Keratinocyte (primary cell): ENCODE measurements around the gene DVL1. TPM values are rescaled to one million over a fixed set of nuclear protein-coding genes. Genes with fewer than 3 reads are reported as not detected.
A peak's percentile ranks its signal among the peaks of the same experiment; 100 is the strongest.

Experiments used
- DNase-seq: peaks from one replicate; pipeline ENCODE4 v3.0.0-alpha.2; 2011; ENCODE audit warnings: low read depth, missing footprints, low spot score
- FAIRE-seq: peaks from 2 replicates; lab custom pipeline; 2011; peaks lifted over from hg19 to GRCh38; lab: Jason Lieb, UNC
- H2AFZ ChIP-seq: 2 replicates; pipeline ENCODE4 v1.6.0; 2012; ENCODE audit warnings: low read length, control low read depth, inconsistent platforms; ENCODE audit not compliant: control insufficient read depth
- H3K27ac ChIP-seq: 2 replicates; pipeline ENCODE4 v1.5.1; 2011; ENCODE audit warnings: low read length; ENCODE audit not compliant: control insufficient read depth, insufficient read depth
- H3K27me3 ChIP-seq: 3 replicates; pipeline ENCODE4 v1.6.0; 2011; ENCODE audit warnings: low read length; ENCODE audit not compliant: control insufficient read depth, insufficient read depth; ENCODE audit errors: extremely low read depth
- H3K36me3 ChIP-seq, 2 experiments: 2 replicates in 1 of 2; 3 replicates in 1 of 2; pipeline ENCODE4 v1.5.1; 2011; ENCODE audit warnings: low read length in 2 of 2, mild to moderate bottlenecking in 1 of 2; ENCODE audit not compliant: control insufficient read depth in 2 of 2, insufficient read depth in 2 of 2; ENCODE audit errors: extremely low read depth in 1 of 2
- H3K4me1 ChIP-seq: 3 replicates; pipeline ENCODE4 v1.5.1; 2011; ENCODE audit warnings: low read length; ENCODE audit not compliant: control insufficient read depth, insufficient read depth; ENCODE audit errors: extremely low read depth
- H3K4me2 ChIP-seq: 3 replicates; pipeline ENCODE4 v1.6.0; 2011; ENCODE audit warnings: low read depth, low read length; ENCODE audit not compliant: control insufficient read depth, insufficient read depth; ENCODE audit errors: extremely low read depth
- H3K4me3 ChIP-seq, 3 experiments: fragments of 200-600 bp in 1 of 3; sonication (generic) in 1 of 3; 2 replicates in 2 of 3; 3 replicates in 1 of 3; pipeline ENCODE4 v1.5.1; 2011 to 2016; ENCODE audit warnings: low read length in 3 of 3, mild to moderate bottlenecking in 3 of 3, control low read depth in 2 of 3, inconsistent platforms in 1 of 3, low read depth in 1 of 3, mixed read lengths in 1 of 3, mixed run types in 1 of 3, moderate library complexity in 1 of 3; ENCODE audit not compliant: control insufficient read depth in 2 of 3, insufficient read depth in 2 of 3; ENCODE audit errors: extremely low read depth in 1 of 3
- H3K79me2 ChIP-seq: 2 replicates; pipeline ENCODE4 v1.6.0; 2012; ENCODE audit warnings: low read length; ENCODE audit not compliant: control insufficient read depth, insufficient read depth
- H3K9ac ChIP-seq: 3 replicates; pipeline ENCODE4 v1.6.0; 2011; ENCODE audit warnings: low read length; ENCODE audit not compliant: control insufficient read depth, insufficient read depth; ENCODE audit errors: extremely low read depth
- H3K9me1 ChIP-seq: 3 replicates; pipeline ENCODE4 v1.6.0; 2011; ENCODE audit warnings: low read length; ENCODE audit not compliant: control insufficient read depth, insufficient read depth; ENCODE audit errors: extremely low read depth
- H3K9me3 ChIP-seq: 2 replicates; pipeline ENCODE4 v1.5.1; 2012; ENCODE audit warnings: low read depth, low read length; ENCODE audit not compliant: control insufficient read depth
- H4K20me1 ChIP-seq: 3 replicates; pipeline ENCODE4 v1.6.0; 2011; ENCODE audit warnings: low read length; ENCODE audit not compliant: control insufficient read depth, insufficient read depth; ENCODE audit errors: extremely low read depth
- EZH2 ChIP-seq: IDR thresholded peaks from one replicate; pipeline ENCODE4 v1.6.1; 2012; ENCODE audit warnings: inconsistent platforms, mild to moderate bottlenecking, low read length, moderate library complexity
- dilution Hi-C: fragments of 300-500 bp; cut with MboI; formaldehyde crosslinking; loops from one replicate; pipeline ENCODE4 v1.7.0; 2020; ENCODE audit warnings: low sequenced_read_pairs; ENCODE audit not compliant: extremely low pct_ligation_motif_present
- polyA plus RNA-seq, 5 experiments: library from polyadenylated mRNA; depleted of rRNA in 3 of 5; stranded (reverse) in 3 of 5; stranded (forward) in 1 of 5; unstranded in 1 of 5; fragments of >200 nt; gene quantifications; 1 replicate in 1 of 5; 2 replicates in 3 of 5; 3 replicates in 1 of 5; pipeline versions ENCODE4 v1.2.1 to v1.2.3, GENCODE V29; 2011 to 2012; ENCODE audit warnings: missing spikeins in 2 of 5, low read depth in 1 of 5, low replicate concordance in 1 of 5
- TF ChIP-seq, protein P1 (sequence below), 3 experiments: IDR thresholded peaks in 1 of 3; conservative IDR thresholded peaks in 1 of 3; optimal IDR thresholded peaks in 1 of 3; 2 replicates in 2 of 3; 3 replicates in 1 of 3; pipeline versions ENCODE3 to v1.5.1; 2011; ENCODE audit warnings: low read length in 3 of 3, mild to moderate bottlenecking in 3 of 3, moderate library complexity in 2 of 3, control low read depth in 1 of 3, inconsistent platforms in 1 of 3; ENCODE audit not compliant: insufficient read depth in 2 of 3; ENCODE audit errors: extremely low read depth in 1 of 3

DVL1 gene
- polyA plus RNA-seq, 1 donor (not counting 4 experiments of a cell fraction or from before 2014, with no cell fraction given), result 31.6 TPM

DNA sequence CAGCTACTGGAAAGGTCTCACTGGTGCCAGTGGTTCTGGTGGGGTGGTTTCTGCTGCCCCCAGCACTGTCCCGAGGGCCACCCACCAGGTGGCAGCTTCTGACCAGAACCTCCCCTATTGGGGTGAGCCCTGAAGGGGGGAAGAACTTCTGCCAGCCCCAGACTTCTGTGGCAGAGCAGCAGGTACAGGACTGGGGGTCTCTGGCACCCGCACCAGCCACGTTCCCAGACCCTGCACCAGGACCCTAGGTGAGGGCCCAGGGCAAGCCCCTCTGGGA lies 39.2 kb downstream of the DVL1 start:
- peaks cover 29 to 34% of the 10 kb centered on the region in 2 experiments for H3K36me3 ChIP-seq
- H4K20me1 ChIP-seq, result peaks cover 8% of the 10 kb centered on the region
- H3K9ac ChIP-seq, result peak overlapping the region; percentile 77
- peak overlapping the region; percentile 70 to 85 (median 82) for H3K4me3 ChIP-seq
- peak overlapping the region; percentile 2 for H3K27ac ChIP-seq
- H3K9me3 ChIP-seq, result no peaks in the 10 kb centered on the region
- H3K79me2 ChIP-seq, result peaks cover 33% of the 10 kb centered on the region
- DNase-seq, result no peak
- H3K9me1 ChIP-seq, result no peaks in the 10 kb centered on the region
- H3K4me1 ChIP-seq, result peaks cover 36% of the 10 kb centered on the region
- TF ChIP-seq EZH2, result no peak
- TF ChIP-seq, protein P1, sequence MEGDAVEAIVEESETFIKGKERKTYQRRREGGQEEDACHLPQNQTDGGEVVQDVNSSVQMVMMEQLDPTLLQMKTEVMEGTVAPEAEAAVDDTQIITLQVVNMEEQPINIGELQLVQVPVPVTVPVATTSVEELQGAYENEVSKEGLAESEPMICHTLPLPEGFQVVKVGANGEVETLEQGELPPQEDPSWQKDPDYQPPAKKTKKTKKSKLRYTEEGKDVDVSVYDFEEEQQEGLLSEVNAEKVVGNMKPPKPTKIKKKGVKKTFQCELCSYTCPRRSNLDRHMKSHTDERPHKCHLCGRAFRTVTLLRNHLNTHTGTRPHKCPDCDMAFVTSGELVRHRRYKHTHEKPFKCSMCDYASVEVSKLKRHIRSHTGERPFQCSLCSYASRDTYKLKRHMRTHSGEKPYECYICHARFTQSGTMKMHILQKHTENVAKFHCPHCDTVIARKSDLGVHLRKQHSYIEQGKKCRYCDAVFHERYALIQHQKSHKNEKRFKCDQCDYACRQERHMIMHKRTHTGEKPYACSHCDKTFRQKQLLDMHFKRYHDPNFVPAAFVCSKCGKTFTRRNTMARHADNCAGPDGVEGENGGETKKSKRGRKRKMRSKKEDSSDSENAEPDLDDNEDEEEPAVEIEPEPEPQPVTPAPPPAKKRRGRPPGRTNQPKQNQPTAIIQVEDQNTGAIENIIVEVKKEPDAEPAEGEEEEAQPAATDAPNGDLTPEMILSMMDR (optimal IDR thresholded peaks at IDR 0.05 in 1 of 3, IDR thresholded peaks at IDR 0.05 in 1 of 3, conservative IDR thresholded peaks at IDR 0.05 in 1 of 3; ENCODE audit: extremely low read depth in 1 of 3, insufficient read depth in 2 of 3, low read length in 3 of 3), result no peak
- dilution Hi-C loops, result no loop called here
- no peak overlapping the region for H2AFZ ChIP-seq
- no peaks in the 10 kb centered on the region for H3K27me3 ChIP-seq
- H3K4me2 ChIP-seq, result peak overlapping the region; percentile 83
- FAIRE-seq, result no peak

DNA sequence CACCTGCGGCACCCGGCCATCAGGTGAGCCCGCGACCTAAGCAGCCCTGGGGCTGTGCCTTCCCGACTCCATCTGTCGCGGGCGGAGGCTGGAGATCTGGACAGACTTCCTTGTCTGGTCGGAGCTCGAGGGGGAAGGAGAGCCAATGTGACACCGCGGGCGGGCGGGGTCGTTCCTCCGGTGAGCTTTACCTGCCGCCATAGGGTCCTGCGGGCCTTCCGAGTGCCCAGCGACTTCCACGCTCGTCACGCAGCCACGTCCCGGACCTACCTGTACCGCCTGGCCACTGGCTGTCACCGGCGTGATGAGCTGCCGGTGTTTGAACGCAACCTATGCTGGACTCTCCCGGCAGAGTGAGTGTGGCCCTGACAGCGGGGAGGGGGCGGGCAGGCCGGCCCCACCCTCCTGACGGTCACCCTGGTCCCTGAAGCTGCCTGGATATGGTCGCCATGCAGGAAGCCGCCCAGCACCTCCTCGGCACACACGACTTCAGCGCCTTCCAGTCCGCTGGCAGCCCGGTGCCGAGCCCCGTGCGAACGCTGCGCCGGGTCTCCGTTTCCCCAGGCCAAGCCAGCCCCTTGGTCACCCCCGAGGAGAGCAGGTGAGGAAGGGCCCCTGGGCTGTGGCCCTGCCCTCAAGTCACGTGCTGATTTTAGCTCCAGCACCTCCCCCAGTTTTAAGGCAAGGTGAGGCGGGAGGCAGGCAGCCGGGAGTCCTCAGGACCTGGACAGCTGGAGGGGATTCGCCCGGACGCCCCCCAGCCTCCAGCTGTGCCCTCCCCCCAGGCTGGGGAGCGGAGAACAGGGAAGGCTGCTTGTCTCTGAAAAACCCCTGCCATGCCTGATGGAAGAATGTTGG lies 39.7 kb downstream of the DVL1 start:
- Histone ChIP-seq H3K27me3 (no peaks in the 10 kb centered on the region), H3K4me1 (peaks cover 42% of the 10 kb centered on the region), H3K9me1 (no peaks in the 10 kb centered on the region), H2AFZ (no peak overlapping the region), H3K4me3 (peak overlapping the region; percentile 70 to 85 (median 82)), H3K79me2 (peaks cover 33% of the 10 kb centered on the region), H3K4me2 (peak overlapping the region; percentile 83), H3K27ac (peak overlapping the region; percentile 63), H3K9me3 (no peaks in the 10 kb centered on the region), H3K36me3 (peaks cover 25 to 32% of the 10 kb centered on the region in 2 experiments), H4K20me1 (peaks cover 8% of the 10 kb centered on the region), H3K9ac (peak overlapping the region; percentile 77)
- TF ChIP-seq, protein P1 (optimal IDR thresholded peaks at IDR 0.05 in 1 of 3, IDR thresholded peaks at IDR 0.05 in 1 of 3, conservative IDR thresholded peaks at IDR 0.05 in 1 of 3; ENCODE audit: extremely low read depth in 1 of 3, insufficient read depth in 2 of 3, low read length in 3 of 3), result no peak
- TF ChIP-seq EZH2, result no peak
- FAIRE-seq (no peak), DNase-seq (no peak)
- dilution Hi-C loops, result no loop called here
